DOHH2 (cell line): ENCODE measurements around the gene HS3ST5.

Experiments used
- H3F3A ChIP-seq: fragments of 200-600 bp; sonication (generic), shearing (Covaris generic); 2 replicates; pipeline ENCODE4 v1.6.0; 2016; ENCODE audit warnings: antibody characterized with exemption, mild to moderate bottlenecking; ENCODE audit not compliant: control insufficient read depth, insufficient read depth
- H3K27ac ChIP-seq: fragments of 200-600 bp; sonication (generic); 2 replicates; pipeline ENCODE4 v1.5.1; 2014; ENCODE audit warnings: low read depth, mild to moderate bottlenecking, low read length, moderate library complexity
- H3K27me3 ChIP-seq: fragments of 200-600 bp; sonication (generic); 2 replicates; pipeline ENCODE4 v1.6.1; 2014; ENCODE audit warnings: mild to moderate bottlenecking, low read length, mixed read lengths; ENCODE audit not compliant: control insufficient read depth
- H3K36me3 ChIP-seq: fragments of 200-600 bp; sonication (generic); 2 replicates; pipeline ENCODE4 v1.6.1; 2014; ENCODE audit warnings: mild to moderate bottlenecking, low read length, moderate library complexity, mixed read lengths; ENCODE audit not compliant: control insufficient read depth
- H3K4me1 ChIP-seq: fragments of 200-600 bp; sonication (generic); 2 replicates; pipeline ENCODE4 v1.6.1; 2014; ENCODE audit warnings: mild to moderate bottlenecking, low read length, mixed read lengths; ENCODE audit not compliant: control insufficient read depth
- H3K4me2 ChIP-seq: fragments of 200-600 bp; sonication (generic); 2 replicates; pipeline ENCODE4 v1.6.0; 2014; ENCODE audit warnings: mild to moderate bottlenecking, low read length, moderate library complexity
- H3K4me3 ChIP-seq: fragments of 200-600 bp; sonication (generic); 2 replicates; pipeline ENCODE4 v1.5.1; 2014; ENCODE audit warnings: mild to moderate bottlenecking, low read length, mixed read lengths
- H3K79me2 ChIP-seq: fragments of 200-600 bp; sonication (generic); 2 replicates; pipeline ENCODE4 v1.6.1; 2014; ENCODE audit warnings: mild to moderate bottlenecking, low read length, mixed read lengths; ENCODE audit not compliant: control insufficient read depth
- H3K9me2 ChIP-seq: fragments of 200-600 bp; sonication (generic); replicated peaks from 2 replicates; pipeline ENCODE4 v1.6.1; 2014; ENCODE audit warnings: mild to moderate bottlenecking, low read length, mixed read lengths; ENCODE audit not compliant: control insufficient read depth
- H3K9me3 ChIP-seq: fragments of 200-600 bp; sonication (generic); 2 replicates; pipeline ENCODE4 v1.6.1; 2014; ENCODE audit warnings: antibody characterized with exemption, low read length, mixed read lengths; ENCODE audit not compliant: control insufficient read depth, insufficient read depth
- H4K20me1 ChIP-seq: fragments of 200-600 bp; sonication (generic); 2 replicates; pipeline ENCODE4 v1.6.0; 2014; ENCODE audit warnings: low read depth, mild to moderate bottlenecking, antibody characterized with exemption, low read length, moderate library complexity; ENCODE audit not compliant: control insufficient read depth, insufficient read depth
- CTCF ChIP-seq: fragments of 200-600 bp; sonication (generic); IDR thresholded peaks from one replicate; pipeline ENCODE4 v1.5.1; 2014; ENCODE audit warnings: antibody characterized with exemption, mild to moderate bottlenecking, low read depth, low read length; ENCODE audit not compliant: poor library complexity, severe bottlenecking
- EZH2phosphoT487 ChIP-seq: fragments of 200-600 bp; sonication (generic); IDR thresholded peaks from 2 replicates; pipeline ENCODE4 v1.6.1; 2017; ENCODE audit warnings: borderline replicate concordance, mild to moderate bottlenecking, antibody characterized with exemption, low read length, moderate library complexity, mixed read lengths

Gene HS3ST5

GRCh38 chr6:114075777-114076176, 267.0 kb downstream of the HS3ST5 start:
- TF ChIP-seq CTCF (no peak), EZH2phosphoT487 (no peak)
- no peaks in the 10 kb centered on the region for H3K36me3 ChIP-seq
- no peaks in the 10 kb centered on the region for H4K20me1 ChIP-seq
- no peaks in the 10 kb centered on the region for H3K79me2 ChIP-seq
- no peaks in the 10 kb centered on the region for H3F3A ChIP-seq
- no peak overlapping the region for H3K4me3 ChIP-seq
- H3K4me1 ChIP-seq: no peaks in the 10 kb centered on the region
- no peaks in the 10 kb centered on the region for H3K9me2 ChIP-seq
- no peak overlapping the region for H3K27ac ChIP-seq
- H3K27me3 ChIP-seq: no peaks in the 10 kb centered on the region
- no peak overlapping the region for H3K4me2 ChIP-seq
- no peaks in the 10 kb centered on the region for H3K9me3 ChIP-seq

- no peaks in the 10 kb centered on the region for H3K27me3 ChIP-seq
- H3K9me3 ChIP-seq: no peaks in the 10 kb centered on the region
- no peak overlapping the region for H3K4me3 ChIP-seq
- no peaks in the 10 kb centered on the region for H3K9me2 ChIP-seq
- no peaks in the 10 kb centered on the region for H4K20me1 ChIP-seq
- no peaks in the 10 kb centered on the region for H3K4me1 ChIP-seq
- H3K27ac ChIP-seq: no peak overlapping the region
- H3F3A ChIP-seq: no peaks in the 10 kb centered on the region
- H3K36me3 ChIP-seq: no peaks in the 10 kb centered on the region
- TF ChIP-seq EZH2phosphoT487: no peak
- TF ChIP-seq CTCF: no peak
- no peaks in the 10 kb centered on the region for H3K79me2 ChIP-seq
- no peak overlapping the region for H3K4me2 ChIP-seq
These were observed 267.5 kb downstream of the HS3ST5 start for GRCh38 chr6:114075300-114075699.

- no peaks in the 10 kb centered on the region for H3K9me2 ChIP-seq
- H3K36me3 ChIP-seq: no peaks in the 10 kb centered on the region
- no peaks in the 10 kb centered on the region for H4K20me1 ChIP-seq
- no peak overlapping the region for H3K4me2 ChIP-seq
- no peaks in the 10 kb centered on the region for H3K4me1 ChIP-seq
- H3K79me2 ChIP-seq: no peaks in the 10 kb centered on the region
- H3K9me3 ChIP-seq: no peaks in the 10 kb centered on the region
- no peak overlapping the region for H3K27ac ChIP-seq
- H3K27me3 ChIP-seq: no peaks in the 10 kb centered on the region
- no peak overlapping the region for H3K4me3 ChIP-seq
- H3F3A ChIP-seq: no peaks in the 10 kb centered on the region
- TF ChIP-seq CTCF (no peak), EZH2phosphoT487 (no peak)
These were observed 274.1 kb downstream of the HS3ST5 start for GRCh38 chr6:114068771-114069170.

GRCh38 chr6:114068116-114068515, 274.7 kb downstream of the HS3ST5 start:
- no peak overlapping the region for H3K27ac ChIP-seq
- H3K4me2 ChIP-seq: no peak overlapping the region
- H3F3A ChIP-seq: no peaks in the 10 kb centered on the region
- TF ChIP-seq CTCF (no peak), EZH2phosphoT487 (no peak)
- H3K4me1 ChIP-seq: no peaks in the 10 kb centered on the region
- H3K4me3 ChIP-seq: no peak overlapping the region
- no peaks in the 10 kb centered on the region for H3K79me2 ChIP-seq
- no peaks in the 10 kb centered on the region for H3K9me2 ChIP-seq
- no peaks in the 10 kb centered on the region for H3K36me3 ChIP-seq
- H3K9me3 ChIP-seq: no peaks in the 10 kb centered on the region
- H4K20me1 ChIP-seq: no peaks in the 10 kb centered on the region
- no peaks in the 10 kb centered on the region for H3K27me3 ChIP-seq
